HG02938 (cell line): ENCODE data around the gene KLF12.

Experiments
- ATAC-seq: cut with Tn5 transposase; IDR thresholded peaks from one replicate; pipeline ENCODE4 v1.9.1; 2021; ENCODE audit warnings: mild to moderate bottlenecking, moderate library complexity; ENCODE audit not compliant: unreplicated experiment

Gene KLF12

GRCh38 chr13:74134221-74134776 lies at the start of gene KLF12:
TSS of gene KLF12 (minus strand) at chr13:74134404.
- ATAC-seq, result peak; percentile 60

- ATAC-seq, result no peak
These were observed 48.3 kb upstream of the KLF12 start for GRCh38 chr13:74182491-74182890.

GRCh38 chr13:74174810-74175209 lies 40.6 kb upstream of the KLF12 start:
- no peak for ATAC-seq

GRCh38 chr13:74173822-74174221 lies 39.6 kb upstream of the KLF12 start:
- ATAC-seq, result no peak

- no peak for ATAC-seq
These were observed 37.4 kb upstream of the KLF12 start for GRCh38 chr13:74171641-74172040.

GRCh38 chr13:74169676-74170075 lies 35.5 kb upstream of the KLF12 start:
- ATAC-seq, result no peak

GRCh38 chr13:74168263-74168675 lies 34.1 kb upstream of the KLF12 start:
- no peak for ATAC-seq

- ATAC-seq, result no peak
These were observed 32.2 kb upstream of the KLF12 start for GRCh38 chr13:74166261-74167004.

- ATAC-seq, result no peak
These were observed 28.6 kb upstream of the KLF12 start for GRCh38 chr13:74162782-74163181.

- no peak for ATAC-seq
These were observed 27.9 kb upstream of the KLF12 start for GRCh38 chr13:74162135-74162534.

- ATAC-seq, result no peak
These were observed 24.6 kb upstream of the KLF12 start for GRCh38 chr13:74158571-74159352.

- no peak for ATAC-seq
These were observed 23.8 kb upstream of the KLF12 start for GRCh38 chr13:74158028-74158427.

- no peak for ATAC-seq
These were observed 20.8 kb upstream of the KLF12 start for GRCh38 chr13:74154981-74155380.

- ATAC-seq, result peak; percentile 47
These were observed 19.1 kb upstream of the KLF12 start for GRCh38 chr13:74153316-74153715.

- no peak for ATAC-seq
These were observed 17.7 kb upstream of the KLF12 start for GRCh38 chr13:74151859-74152258.

- no peak for ATAC-seq
These were observed 14.1 kb upstream of the KLF12 start for GRCh38 chr13:74148352-74148751.

GRCh38 chr13:74145249-74145975 lies 11.2 kb upstream of the KLF12 start:
- ATAC-seq, result no peak

- ATAC-seq, result no peak
These were observed 10.1 kb upstream of the KLF12 start for GRCh38 chr13:74144269-74144668.

GRCh38 chr13:74142257-74142656 lies 8.1 kb upstream of the KLF12 start:
- no peak for ATAC-seq

GRCh38 chr13:74138241-74138640 lies 4.0 kb upstream of the KLF12 start:
- no peak for ATAC-seq

GRCh38 chr13:74136084-74136658 lies 2.0 kb upstream of the KLF12 start:
- ATAC-seq, result no peak
